K562 (cell line): ENCODE data around the gene UFSP2. TPM values are rescaled to one million over a fixed set of nuclear protein-coding genes. Genes with fewer than 3 reads are reported as not detected.

Experiments
- polyA plus RNA-seq, 8 experiments: library from polyadenylated mRNA; depleted of rRNA in 4 of 8; stranded (reverse) in 5 of 8; unstranded in 3 of 8; fragments of >200 nt; fragmentation: Nextera tagmentation in 2 of 8; fragmentation: Illumina TruSeq in 1 of 8; extraction: Ambion mirVana in 2 of 8; extraction: Trizol in 1 of 8; gene quantifications; 2 replicates each; pipeline versions ENCODE4 v1.2.1 to v1.2.3, GENCODE V29; 2011 to 2014; ENCODE audit warnings: inconsistent platforms in 1 of 8, missing spikeins in 1 of 8
- small RNA-seq: library from RNA; depleted of rRNA; stranded (forward); fragments of <200 nt; gene quantifications from one replicate; pipeline ENCODE3, GENCODE V24; 2014
- total RNA-seq, 7 experiments: library from RNA; depleted of rRNA in 6 of 7; stranded (reverse); fragments of >200 nt in 6 of 7; fragmentation: Illumina TruSeq in 2 of 7; extraction: Trizol in 2 of 7; gene quantifications; 2 replicates each; pipeline versions ENCODE4 v1.2.1 to v1.2.3, GENCODE V29; 2011 to 2021; ENCODE audit warnings: low replicate concordance in 1 of 7

Gene UFSP2
- total and polyA plus RNA-seq, 9 of the 15 experiments (the other 6 are each of a cell fraction or from before 2014, with no cell fraction given), result 20.1 to 55.8 (median 26.6) TPM

Small RNAs within 50 kb of the gene (small RNA-seq; reads per million reads assigned to genes)
- gene RF00019, result not detected

Other genes with a start within 250 kb of the UFSP2 start
- gene CFAP97, start 222.0 kb downstream of the UFSP2 start, total RNA-seq (2014; rRNA removed), result 19.9 and 22.0 TPM in 2 replicates
- gene CFAP97, start 222.0 kb downstream of the UFSP2 start, total RNA-seq (2014; rRNA removed; fragmentation: Illumina TruSeq; extraction: Trizol), result 57.7 and 68.7 TPM in 2 replicates
- gene CFAP97, start 222.0 kb downstream of the UFSP2 start, total RNA-seq (2015; rRNA removed; fragmentation: Illumina TruSeq; extraction: Trizol), result 51.3 and 57.5 TPM in 2 replicates
- gene CFAP97, start 222.0 kb downstream of the UFSP2 start, total RNA-seq (2021), result 42.7 and 44.6 TPM in 2 replicates
- gene CFAP97, start 222.0 kb downstream of the UFSP2 start, polyA plus RNA-seq (2011; rRNA removed), result 48.0 and 57.8 TPM in 2 replicates
- gene CFAP97, start 222.0 kb downstream of the UFSP2 start, polyA plus RNA-seq (2014; fragmentation: Illumina TruSeq; extraction: Trizol), result 35.7 and 44.4 TPM in 2 replicates
- gene CFAP97, start 222.0 kb downstream of the UFSP2 start, polyA plus RNA-seq (2014; fragmentation: Nextera tagmentation; extraction: Ambion mirVana), result 10 to 100 TPM; 17.3 to 42.7 TPM
- 21.3 and 24.6 TPM in 2 replicates for gene CFAP97, start 222.0 kb downstream of the UFSP2 start, polyA plus RNA-seq (2014; rRNA removed)
- gene SNX25, start 216.4 kb downstream of the UFSP2 start, total RNA-seq (2014; rRNA removed), result 9.4 and 10.4 TPM in 2 replicates
- 15.5 and 18.0 TPM in 2 replicates for gene SNX25, start 216.4 kb downstream of the UFSP2 start, total RNA-seq (2014; rRNA removed; fragmentation: Illumina TruSeq; extraction: Trizol)
- gene SNX25, start 216.4 kb downstream of the UFSP2 start, total RNA-seq (2015; rRNA removed; fragmentation: Illumina TruSeq; extraction: Trizol), result 12.7 and 14.4 TPM in 2 replicates
- 12.6 and 14.4 TPM in 2 replicates for gene SNX25, start 216.4 kb downstream of the UFSP2 start, total RNA-seq (2021)
- 21.9 and 23.4 TPM in 2 replicates for gene SNX25, start 216.4 kb downstream of the UFSP2 start, polyA plus RNA-seq (2011; rRNA removed)
- 10.4 and 13.3 TPM in 2 replicates for gene SNX25, start 216.4 kb downstream of the UFSP2 start, polyA plus RNA-seq (2014; fragmentation: Illumina TruSeq; extraction: Trizol)
- 1 to 10 TPM; 2.5 TPM for gene SNX25, start 216.4 kb downstream of the UFSP2 start, polyA plus RNA-seq (2014; fragmentation: Nextera tagmentation; extraction: Ambion mirVana)
- gene SNX25, start 216.4 kb downstream of the UFSP2 start, polyA plus RNA-seq (2014; rRNA removed), result 9.5 and 9.6 TPM in 2 replicates
- 0.24 and 0.91 TPM in 2 replicates for gene LRP2BP, start 30.0 kb downstream of the UFSP2 start, total RNA-seq (2014; rRNA removed)
- 0.62 and 1.1 TPM in 2 replicates for gene LRP2BP, start 30.0 kb downstream of the UFSP2 start, total RNA-seq (2014; rRNA removed; fragmentation: Illumina TruSeq; extraction: Trizol)
- gene LRP2BP, start 30.0 kb downstream of the UFSP2 start, total RNA-seq (2015; rRNA removed; fragmentation: Illumina TruSeq; extraction: Trizol), result 0.45 and 0.62 TPM in 2 replicates
- 0.40 and 0.42 TPM in 2 replicates for gene LRP2BP, start 30.0 kb downstream of the UFSP2 start, total RNA-seq (2021)
- 2.1 TPM in 2 replicates for gene LRP2BP, start 30.0 kb downstream of the UFSP2 start, polyA plus RNA-seq (2011; rRNA removed)
- gene LRP2BP, start 30.0 kb downstream of the UFSP2 start, polyA plus RNA-seq (2014; fragmentation: Illumina TruSeq; extraction: Trizol), result 0.22 and 0.45 TPM in 2 replicates
- gene LRP2BP, start 30.0 kb downstream of the UFSP2 start, polyA plus RNA-seq (2014; fragmentation: Nextera tagmentation; extraction: Ambion mirVana), result under 1 TPM; 0.51 to 0.59 TPM
- gene LRP2BP, start 30.0 kb downstream of the UFSP2 start, polyA plus RNA-seq (2014; rRNA removed), result 0.49 and 0.78 TPM in 2 replicates
- gene ANKRD37, start 29.1 kb downstream of the UFSP2 start, total RNA-seq (2014; rRNA removed), result 3.8 and 6.5 TPM in 2 replicates
- 2.5 and 3.6 TPM in 2 replicates for gene ANKRD37, start 29.1 kb downstream of the UFSP2 start, total RNA-seq (2014; rRNA removed; fragmentation: Illumina TruSeq; extraction: Trizol)
- gene ANKRD37, start 29.1 kb downstream of the UFSP2 start, total RNA-seq (2015; rRNA removed; fragmentation: Illumina TruSeq; extraction: Trizol), result 2.1 and 2.3 TPM in 2 replicates
- 6.1 and 8.3 TPM in 2 replicates for gene ANKRD37, start 29.1 kb downstream of the UFSP2 start, total RNA-seq (2021)
- 53.7 and 57.3 TPM in 2 replicates for gene ANKRD37, start 29.1 kb downstream of the UFSP2 start, polyA plus RNA-seq (2011; rRNA removed)
- gene ANKRD37, start 29.1 kb downstream of the UFSP2 start, polyA plus RNA-seq (2014; fragmentation: Illumina TruSeq; extraction: Trizol), result 1.9 and 3.3 TPM in 2 replicates
- 1 to 10 TPM; 1.3 to 3.1 TPM for gene ANKRD37, start 29.1 kb downstream of the UFSP2 start, polyA plus RNA-seq (2014; fragmentation: Nextera tagmentation; extraction: Ambion mirVana)
- gene ANKRD37, start 29.1 kb downstream of the UFSP2 start, polyA plus RNA-seq (2014; rRNA removed), result 5.1 and 11.5 TPM in 2 replicates
- not detected in 2 replicates for gene CCDC110, start 45.8 kb upstream of the UFSP2 start, total RNA-seq (2014; rRNA removed)
- 0.07 and 0.22 TPM in 2 replicates for gene CCDC110, start 45.8 kb upstream of the UFSP2 start, total RNA-seq (2014; rRNA removed; fragmentation: Illumina TruSeq; extraction: Trizol)
- not detected in 2 replicates for gene CCDC110, start 45.8 kb upstream of the UFSP2 start, total RNA-seq (2015; rRNA removed; fragmentation: Illumina TruSeq; extraction: Trizol)
- 0.25 TPM in 1 of 2 replicates, not detected in the other for gene CCDC110, start 45.8 kb upstream of the UFSP2 start, total RNA-seq (2021)
- 0.35 TPM in 1 of 2 replicates, not detected in the other for gene CCDC110, start 45.8 kb upstream of the UFSP2 start, polyA plus RNA-seq (2011; rRNA removed)
- 0.16 and 0.37 TPM in 2 replicates for gene CCDC110, start 45.8 kb upstream of the UFSP2 start, polyA plus RNA-seq (2014; fragmentation: Illumina TruSeq; extraction: Trizol)
- under 1 TPM in 1 of 2 experiments, not detected in 1; 0.04 TPM for gene CCDC110, start 45.8 kb upstream of the UFSP2 start, polyA plus RNA-seq (2014; fragmentation: Nextera tagmentation; extraction: Ambion mirVana)
- 0.04 TPM in 1 of 2 replicates, not detected in the other for gene CCDC110, start 45.8 kb upstream of the UFSP2 start, polyA plus RNA-seq (2014; rRNA removed)
- 0.12 TPM in 1 of 2 replicates, not detected in the other for gene PDLIM3, start 109.5 kb upstream of the UFSP2 start, total RNA-seq (2014; rRNA removed)
- gene PDLIM3, start 109.5 kb upstream of the UFSP2 start, total RNA-seq (2014; rRNA removed; fragmentation: Illumina TruSeq; extraction: Trizol), result not detected in 2 replicates
- gene PDLIM3, start 109.5 kb upstream of the UFSP2 start, total RNA-seq (2015; rRNA removed; fragmentation: Illumina TruSeq; extraction: Trizol), result not detected in 2 replicates
- gene PDLIM3, start 109.5 kb upstream of the UFSP2 start, total RNA-seq (2021), result not detected in 2 replicates
- not detected in 2 replicates for gene PDLIM3, start 109.5 kb upstream of the UFSP2 start, polyA plus RNA-seq (2011; rRNA removed)
- not detected in 2 replicates for gene PDLIM3, start 109.5 kb upstream of the UFSP2 start, polyA plus RNA-seq (2014; fragmentation: Illumina TruSeq; extraction: Trizol)
- under 1 TPM in 1 of 2 experiments, not detected in 1; 0.06 TPM for gene PDLIM3, start 109.5 kb upstream of the UFSP2 start, polyA plus RNA-seq (2014; fragmentation: Nextera tagmentation; extraction: Ambion mirVana)
- gene PDLIM3, start 109.5 kb upstream of the UFSP2 start, polyA plus RNA-seq (2014; rRNA removed), result not detected in 2 replicates